Uterus (tissue), 2 donors: ENCODE results near the gene FLRT1.

Experiments used
- POLR2A ChIP-seq, 2 donors: fragments of 450-650 bp; IDR thresholded peaks; one replicate each; pipeline ENCODE4 v1.6.1; 2016; ENCODE audit warnings: antibody characterized with exemption in 2 of 2, mild to moderate bottlenecking in 1 of 2, moderate library complexity in 1 of 2
- TF ChIP-seq, protein P1 (sequence below), 4 experiments: fragments of 200-600 bp in 2 of 4; fragments of 450-650 bp in 2 of 4; sonication (generic) in 2 of 4; IDR thresholded peaks; one replicate each; pipeline ENCODE4 v1.5.1; 2016 to 2019; ENCODE audit warnings: antibody characterized with exemption in 4 of 4, mild to moderate bottlenecking in 2 of 4, moderate library complexity in 1 of 4

- TF ChIP-seq, protein P1, sequence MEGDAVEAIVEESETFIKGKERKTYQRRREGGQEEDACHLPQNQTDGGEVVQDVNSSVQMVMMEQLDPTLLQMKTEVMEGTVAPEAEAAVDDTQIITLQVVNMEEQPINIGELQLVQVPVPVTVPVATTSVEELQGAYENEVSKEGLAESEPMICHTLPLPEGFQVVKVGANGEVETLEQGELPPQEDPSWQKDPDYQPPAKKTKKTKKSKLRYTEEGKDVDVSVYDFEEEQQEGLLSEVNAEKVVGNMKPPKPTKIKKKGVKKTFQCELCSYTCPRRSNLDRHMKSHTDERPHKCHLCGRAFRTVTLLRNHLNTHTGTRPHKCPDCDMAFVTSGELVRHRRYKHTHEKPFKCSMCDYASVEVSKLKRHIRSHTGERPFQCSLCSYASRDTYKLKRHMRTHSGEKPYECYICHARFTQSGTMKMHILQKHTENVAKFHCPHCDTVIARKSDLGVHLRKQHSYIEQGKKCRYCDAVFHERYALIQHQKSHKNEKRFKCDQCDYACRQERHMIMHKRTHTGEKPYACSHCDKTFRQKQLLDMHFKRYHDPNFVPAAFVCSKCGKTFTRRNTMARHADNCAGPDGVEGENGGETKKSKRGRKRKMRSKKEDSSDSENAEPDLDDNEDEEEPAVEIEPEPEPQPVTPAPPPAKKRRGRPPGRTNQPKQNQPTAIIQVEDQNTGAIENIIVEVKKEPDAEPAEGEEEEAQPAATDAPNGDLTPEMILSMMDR (IDR thresholded peaks at IDR 0.05), result no peak
- TF ChIP-seq POLR2A (IDR thresholded peaks at IDR 0.05), result no peak
Observed at GRCh38 chr11:64025205-64025604, 10.5 kb upstream of the FLRT1 start.
